T-helper 22 cell (primary cell): ENCODE data around the gene CCT8.
A peak's percentile ranks its signal among the peaks of the same experiment; 100 is the strongest.

Experiments
- DNase-seq: peaks from one replicate; pipeline ENCODE4 v3.0.0-alpha.2; 2020; ENCODE audit warnings: low read depth

CCT8 gene, protein sequence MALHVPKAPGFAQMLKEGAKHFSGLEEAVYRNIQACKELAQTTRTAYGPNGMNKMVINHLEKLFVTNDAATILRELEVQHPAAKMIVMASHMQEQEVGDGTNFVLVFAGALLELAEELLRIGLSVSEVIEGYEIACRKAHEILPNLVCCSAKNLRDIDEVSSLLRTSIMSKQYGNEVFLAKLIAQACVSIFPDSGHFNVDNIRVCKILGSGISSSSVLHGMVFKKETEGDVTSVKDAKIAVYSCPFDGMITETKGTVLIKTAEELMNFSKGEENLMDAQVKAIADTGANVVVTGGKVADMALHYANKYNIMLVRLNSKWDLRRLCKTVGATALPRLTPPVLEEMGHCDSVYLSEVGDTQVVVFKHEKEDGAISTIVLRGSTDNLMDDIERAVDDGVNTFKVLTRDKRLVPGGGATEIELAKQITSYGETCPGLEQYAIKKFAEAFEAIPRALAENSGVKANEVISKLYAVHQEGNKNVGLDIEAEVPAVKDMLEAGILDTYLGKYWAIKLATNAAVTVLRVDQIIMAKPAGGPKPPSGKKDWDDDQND

DNA sequence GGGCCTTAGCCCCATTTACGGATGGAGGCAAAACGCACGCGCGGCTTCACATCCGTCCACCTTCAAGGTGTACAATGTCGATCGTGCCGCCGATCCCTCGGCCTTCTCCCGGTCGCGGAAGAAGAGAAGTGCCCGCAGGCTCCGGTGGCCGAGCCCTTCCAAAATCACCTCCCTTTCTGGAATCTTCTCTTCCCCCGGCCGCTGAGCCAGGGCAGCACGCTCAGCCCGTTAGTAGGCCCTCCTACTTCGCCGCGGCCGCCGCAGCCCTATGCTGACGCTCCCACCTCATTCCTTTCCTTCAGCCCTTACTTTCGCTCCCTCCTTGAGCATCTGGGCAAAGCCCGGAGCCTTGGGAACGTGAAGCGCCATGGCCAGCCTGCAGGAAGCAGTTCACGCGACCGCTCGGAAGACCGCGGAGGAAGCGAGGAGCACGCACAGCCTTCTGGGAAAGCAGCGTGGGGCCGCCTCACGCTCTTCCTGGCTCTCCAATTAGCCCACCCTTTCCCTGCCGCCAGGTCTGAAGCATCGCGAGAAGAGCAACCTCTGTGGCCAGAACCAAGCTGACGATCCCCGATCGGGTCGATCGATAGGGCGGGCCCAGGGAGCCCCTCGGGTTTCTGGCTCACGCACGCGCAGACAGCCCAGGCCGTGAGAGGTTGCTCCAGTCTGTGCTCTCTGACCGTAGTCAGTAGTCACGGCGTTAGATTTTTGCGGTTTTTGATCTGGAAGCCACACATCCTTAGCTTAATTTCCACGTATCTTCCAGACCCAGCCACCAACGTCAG, at the start of gene CCT8:
Gene CCT8 (minus strand): TSS at position 427 of the 785 bp plus-strand sequence. CDS start 58 bp downstream, at position 369.
- DNase-seq, result peak; percentile 99

DNA sequence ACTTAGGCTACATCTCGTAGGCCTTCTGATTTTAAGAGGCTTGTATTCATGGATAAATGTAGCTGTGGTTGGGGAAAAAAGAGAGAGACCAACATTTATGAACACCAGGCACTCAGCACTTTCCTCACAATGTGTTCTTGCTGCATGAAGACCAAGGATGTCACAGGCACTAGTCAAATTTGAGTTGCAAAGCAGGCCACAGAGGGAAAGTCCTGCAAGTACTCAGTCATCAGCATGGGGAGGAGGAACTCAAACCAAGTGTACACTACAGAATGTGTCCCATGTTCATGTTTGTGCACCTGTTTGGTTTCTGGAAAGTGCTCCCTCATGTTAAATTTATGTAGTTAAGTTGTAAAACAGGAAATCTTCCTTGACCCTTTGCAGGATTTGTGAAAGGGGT, 48.3 kb upstream of the CCT8 start:
- no peak for DNase-seq

DNA sequence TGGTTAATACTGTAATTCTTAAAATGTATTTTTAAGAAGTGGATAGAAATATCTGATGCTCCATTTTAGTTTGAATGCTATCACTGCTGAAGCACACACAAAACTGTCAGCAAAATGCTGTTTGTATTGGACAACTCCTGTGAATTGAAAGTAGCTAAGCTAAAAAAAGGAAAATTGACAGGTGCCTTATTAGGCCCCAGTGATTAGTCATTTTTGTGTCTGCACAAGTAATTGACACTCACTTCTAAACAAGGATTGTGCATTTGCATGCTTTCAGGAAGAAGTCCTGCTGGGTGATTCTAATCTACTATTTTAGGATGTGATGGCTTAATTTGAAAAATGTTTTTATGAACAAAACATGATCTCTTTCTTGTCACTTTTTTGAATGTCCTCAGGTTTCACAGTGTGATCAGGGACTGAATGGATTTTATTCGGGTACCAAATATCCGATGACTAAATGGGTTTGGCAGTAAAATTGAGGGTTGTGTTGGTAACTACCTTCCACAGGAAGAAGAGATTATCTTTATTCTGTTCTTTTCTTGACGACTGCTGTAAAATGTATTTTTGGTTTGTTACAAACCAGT, 44.0 kb upstream of the CCT8 start:
- no peak for DNase-seq

DNA sequence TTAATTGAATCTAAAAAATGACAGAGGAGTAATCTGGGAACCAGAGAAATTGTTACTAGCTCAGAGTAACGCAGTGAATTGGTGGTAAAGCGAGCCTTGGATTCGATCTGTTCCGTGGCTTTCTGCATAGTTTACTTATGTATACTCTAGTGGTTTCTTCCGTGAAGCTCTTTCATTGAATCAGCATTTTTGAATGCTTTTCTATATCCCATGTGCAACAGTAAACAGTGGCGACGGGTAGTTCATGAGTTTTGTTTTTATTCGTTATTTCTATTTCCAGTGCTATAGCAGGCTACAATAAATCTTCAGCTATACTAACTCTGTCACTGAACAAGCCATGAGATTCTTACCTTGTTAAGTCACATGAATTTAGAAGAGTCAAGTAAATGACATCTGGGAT, 42.5 kb upstream of the CCT8 start:
- DNase-seq, result no peak

DNA sequence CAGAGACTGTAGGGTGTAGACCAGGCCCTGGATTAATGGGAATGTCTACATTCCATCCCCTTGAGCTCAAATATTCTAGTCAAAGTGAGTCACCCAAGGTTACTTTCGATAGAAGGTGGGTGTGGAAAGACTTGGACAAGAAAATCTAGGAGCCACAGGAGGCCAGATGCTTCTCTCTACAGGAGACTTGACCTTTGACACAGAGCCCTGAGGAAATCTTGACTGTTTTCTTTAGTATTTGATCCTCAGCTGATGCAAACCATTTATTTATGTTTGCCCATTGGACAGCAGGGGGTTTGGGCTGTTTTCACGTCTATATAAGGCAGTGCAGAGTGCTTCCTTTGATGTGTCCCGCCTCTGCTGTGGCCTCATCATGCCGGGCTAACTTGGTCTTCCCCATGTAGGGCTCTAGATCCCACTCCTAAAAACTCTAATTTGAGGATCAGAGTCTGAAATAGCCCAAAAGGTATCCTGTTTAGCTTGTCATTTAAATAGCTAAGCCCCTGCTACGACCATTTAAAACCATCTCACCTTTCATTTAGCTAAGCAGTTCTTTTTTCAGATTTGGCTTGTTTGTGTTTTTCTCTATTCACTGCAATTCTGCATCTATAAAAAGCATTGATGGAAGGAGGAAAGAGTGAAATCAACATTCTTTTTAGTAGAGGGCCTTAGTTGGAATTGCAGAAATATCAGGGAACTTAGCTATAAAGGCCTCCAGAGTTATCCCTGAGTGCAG, 41.5 kb upstream of the CCT8 start:
- DNase-seq, result no peak

DNA sequence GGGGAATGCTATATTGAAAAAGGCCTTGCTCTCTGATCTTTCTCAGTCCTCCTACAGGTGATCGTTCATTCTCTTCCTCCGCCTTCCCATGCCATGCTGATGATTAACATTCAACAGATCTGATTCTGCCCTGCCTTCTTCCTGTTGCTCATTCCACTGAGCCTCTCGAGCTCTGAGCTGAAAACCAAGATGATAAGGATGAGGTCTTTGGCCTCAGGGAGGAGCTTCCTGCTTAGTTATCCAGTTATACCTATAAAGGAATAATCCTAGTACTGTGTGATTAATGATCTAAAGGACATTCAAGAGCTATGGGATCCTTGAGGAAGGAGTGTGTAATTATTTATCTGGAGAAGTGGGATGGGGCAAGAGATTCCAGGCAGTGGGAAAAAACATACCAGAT, 31.8 kb upstream of the CCT8 start:
- DNase-seq, result no peak

DNA sequence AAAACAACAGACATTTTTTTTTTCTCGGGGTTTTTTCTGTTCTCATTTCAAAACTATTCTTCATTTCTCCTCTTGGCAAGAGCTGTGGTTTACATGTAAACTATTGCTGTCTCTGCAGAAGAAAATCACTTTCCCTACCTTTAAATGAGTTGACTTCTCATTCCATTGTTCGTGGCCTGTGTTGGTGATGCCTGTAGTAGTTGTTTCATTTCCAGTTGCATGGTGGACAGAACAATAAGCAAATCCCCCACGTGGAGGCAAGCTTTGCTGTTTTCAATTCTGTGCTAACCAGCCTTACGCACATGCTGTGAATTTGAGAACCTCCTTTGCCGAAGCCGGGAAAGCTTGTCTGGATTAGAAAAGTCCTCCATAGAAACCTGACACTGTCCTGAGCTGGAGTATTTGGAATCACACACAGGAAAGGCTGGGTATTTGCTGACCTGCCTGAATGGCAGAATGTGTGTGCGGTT, 30.8 kb upstream of the CCT8 start:
- DNase-seq, result no peak

DNA sequence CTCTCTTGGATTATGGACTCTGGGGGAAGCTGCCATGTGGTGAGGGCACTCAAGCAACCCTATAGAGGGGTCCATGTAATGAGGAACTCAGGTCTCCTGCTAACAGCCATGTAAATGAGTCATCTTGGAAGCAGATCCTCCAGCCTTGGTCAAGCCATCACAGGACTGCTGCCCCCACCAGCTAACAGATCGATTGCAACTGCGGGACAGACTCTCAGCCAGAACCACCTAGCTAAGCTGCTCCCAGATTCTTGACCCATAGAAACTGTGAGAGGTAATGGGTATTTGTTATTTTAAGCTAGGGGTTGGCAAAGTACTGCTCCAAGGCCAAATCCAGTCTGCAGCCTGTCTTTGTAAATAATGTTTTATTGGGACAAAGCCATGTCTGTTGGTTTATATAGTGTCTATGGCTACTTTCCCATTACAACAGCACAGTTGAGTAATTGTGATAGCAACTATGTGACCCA, 29.4 kb upstream of the CCT8 start:
- no peak for DNase-seq

DNA sequence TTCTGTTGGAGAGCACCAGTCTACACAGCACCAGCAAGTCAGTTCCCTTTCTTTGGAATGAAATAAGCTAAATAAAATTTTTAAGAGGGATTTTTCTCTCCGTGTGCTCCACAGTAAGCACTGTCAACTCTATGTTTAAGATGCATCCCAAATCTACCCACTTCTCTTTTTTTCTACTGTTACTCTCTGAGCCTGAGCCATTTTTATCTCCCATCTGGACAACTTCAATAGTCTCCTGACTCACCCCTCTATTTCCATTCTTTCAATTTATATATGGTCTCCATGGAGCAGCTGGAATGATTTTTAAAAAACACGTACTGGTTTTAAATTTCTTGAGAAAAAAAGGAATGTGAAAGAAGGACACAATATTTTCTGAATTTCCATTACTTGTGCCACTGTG, 24.7 kb upstream of the CCT8 start:
- no peak for DNase-seq

DNA sequence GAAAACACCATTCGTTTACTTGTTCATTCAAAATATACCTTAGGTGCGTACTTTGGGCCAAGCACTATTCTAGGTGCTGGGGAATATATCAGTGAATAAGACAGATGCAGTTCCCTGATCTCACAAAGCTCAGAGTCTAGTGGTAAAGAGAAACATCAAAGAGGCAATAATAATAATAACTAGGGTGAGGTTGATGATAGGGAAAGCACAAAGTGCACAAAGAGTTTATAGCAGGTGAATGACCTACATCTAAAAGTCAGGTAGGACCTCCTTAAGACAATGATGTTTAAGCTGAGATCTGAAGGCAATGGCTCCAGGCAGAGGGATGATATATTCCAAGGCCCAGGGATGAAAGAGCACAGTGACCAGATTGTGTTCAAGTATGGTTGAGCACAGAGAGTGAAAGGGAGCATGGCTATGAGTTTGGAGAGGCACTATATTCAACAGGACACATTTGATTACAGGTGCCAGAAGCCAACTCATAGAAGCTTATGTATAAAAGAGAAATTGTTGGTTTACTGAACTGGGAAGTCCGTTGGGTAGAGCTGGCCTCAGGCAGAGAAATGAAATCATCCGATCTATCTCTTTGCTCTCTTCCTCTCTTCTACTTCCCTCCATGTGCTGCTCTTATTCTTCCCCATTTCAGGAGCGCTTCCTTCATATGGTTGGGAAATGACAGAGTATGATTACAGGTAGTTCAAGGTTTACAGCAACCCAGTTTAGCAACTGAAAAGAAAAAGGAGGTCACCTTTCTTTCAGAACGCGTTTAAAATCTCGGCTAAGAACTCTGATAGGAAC, 23.0 kb upstream of the CCT8 start:
- DNase-seq, result no peak

DNA sequence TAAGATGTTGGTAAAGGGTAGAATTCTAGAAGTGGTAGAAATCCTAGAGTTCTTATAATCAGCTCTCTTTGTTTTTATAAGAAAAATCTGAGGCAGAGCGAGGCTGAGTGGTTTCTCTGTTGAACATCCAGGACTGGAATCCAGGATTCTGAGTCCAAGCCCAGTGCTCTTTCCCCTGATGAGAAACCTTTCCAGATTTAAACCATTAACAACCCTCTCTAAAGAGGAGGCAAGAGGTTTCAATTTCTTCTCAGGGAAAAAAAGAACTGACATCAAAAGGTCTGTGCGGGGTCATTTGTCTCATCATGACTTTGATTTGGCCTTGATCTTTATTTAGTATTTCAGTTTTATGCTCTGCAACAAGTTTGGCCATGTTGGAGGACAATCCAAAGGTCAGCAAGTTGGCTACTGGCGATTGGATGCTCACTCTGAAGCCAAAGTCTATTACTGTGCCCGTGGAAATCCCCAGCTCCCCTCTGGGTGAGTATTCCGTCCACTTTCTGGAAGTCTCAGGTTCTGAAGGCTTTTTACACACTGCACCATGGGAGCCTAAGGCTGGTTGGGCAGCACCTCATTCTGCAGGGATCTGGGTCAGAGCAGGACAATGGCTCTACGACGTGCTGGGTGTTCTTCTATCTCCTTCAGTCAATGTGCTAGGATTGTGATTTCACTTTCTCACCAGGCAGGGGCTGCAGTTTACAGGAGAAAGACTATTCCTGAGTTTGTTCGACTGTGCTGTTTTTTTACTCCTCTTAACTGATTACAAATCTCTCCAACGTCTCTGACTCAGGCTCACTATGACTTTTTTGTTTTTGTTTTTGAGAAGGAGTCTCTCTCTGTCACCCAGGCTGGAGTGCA, 18.9 kb upstream of the CCT8 start:
- DNase-seq, result no peak

DNA sequence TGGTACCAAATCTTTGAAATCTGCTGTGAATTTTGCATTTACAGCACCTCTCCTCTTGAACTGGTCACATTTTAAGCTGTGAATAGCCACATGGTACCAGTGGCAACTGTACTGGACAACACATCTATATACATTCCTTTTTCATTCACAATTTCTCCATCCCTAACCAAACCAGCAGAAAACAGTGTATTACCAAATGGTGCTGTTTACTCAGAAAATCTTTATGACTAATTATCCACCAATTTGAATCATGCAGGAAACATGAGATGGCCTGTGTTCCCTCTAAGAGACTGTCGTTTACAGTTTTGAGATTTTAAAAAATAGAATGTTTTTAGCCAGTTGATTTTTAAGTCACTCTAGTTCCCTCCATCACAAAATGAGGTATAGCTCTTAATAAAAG, 17.6 kb upstream of the CCT8 start:
- DNase-seq, result no peak

DNA sequence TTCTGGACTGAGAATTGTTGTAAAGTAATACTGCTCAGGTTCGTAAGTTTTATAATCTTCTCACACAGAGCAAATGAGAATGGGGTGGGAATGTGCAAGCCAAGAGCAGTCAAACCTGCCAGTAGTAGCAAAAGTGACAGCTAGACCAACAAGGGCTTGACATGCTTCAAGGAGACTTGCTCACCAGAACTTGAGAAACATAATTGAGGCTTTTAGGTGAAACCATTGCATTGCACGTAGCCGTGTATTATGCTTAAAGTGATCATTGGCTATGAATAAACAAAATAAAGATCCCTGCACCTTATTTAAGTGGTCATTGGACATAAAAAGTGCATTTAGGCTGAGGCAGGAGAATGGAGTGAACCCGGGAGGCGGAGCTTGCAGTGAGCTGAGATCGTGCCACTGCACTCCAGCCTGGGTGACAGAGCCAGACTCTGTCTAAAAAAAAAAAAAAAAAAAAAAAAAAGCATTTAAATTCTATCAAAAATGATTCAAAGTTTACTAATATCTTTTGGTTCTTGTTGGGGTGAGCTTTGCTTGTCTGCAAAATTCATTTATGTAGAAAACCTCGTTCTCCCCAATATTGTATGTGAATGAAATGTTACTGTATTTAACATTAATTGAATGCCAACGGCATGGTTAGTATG, 11.8 kb upstream of the CCT8 start:
- DNase-seq, result no peak

DNA sequence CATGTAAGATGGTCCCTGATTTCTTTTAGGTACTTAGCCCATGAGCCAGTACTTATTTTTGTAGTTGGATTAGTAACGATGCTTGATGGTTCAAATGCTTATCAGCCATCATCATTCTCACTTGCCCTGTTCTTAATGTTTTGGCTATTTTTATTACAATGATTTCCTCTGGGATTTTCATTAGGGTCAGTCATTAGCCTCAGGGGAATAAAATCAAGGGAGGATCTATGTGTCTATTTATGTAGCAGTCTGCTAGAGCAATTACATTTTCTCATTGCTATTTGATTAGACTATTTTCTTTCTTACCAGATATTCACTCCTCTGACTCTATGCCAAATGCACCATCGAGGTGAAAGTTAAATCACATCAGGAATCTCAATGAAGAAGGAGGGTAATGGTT, 10.9 kb upstream of the CCT8 start:
- no peak for DNase-seq

DNA sequence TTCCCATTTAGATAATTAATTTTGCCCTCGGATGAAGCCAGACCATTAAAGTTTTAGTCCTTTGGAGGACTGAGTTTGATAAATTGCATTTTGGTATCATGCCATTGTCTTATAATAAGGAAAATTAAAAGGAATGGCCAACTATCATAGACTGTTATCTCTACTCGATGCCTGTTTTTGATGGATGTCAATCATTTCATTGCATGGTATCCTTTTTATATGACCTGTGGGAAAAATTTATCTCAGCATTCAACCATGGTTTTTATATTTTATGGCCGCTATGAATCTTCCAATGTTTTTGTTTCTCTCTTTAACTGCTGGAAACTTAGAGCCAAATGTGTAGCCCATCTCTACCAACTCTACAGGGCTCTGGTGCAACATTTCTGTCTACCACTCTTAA, 9.9 kb upstream of the CCT8 start:
- DNase-seq, result no peak

DNA sequence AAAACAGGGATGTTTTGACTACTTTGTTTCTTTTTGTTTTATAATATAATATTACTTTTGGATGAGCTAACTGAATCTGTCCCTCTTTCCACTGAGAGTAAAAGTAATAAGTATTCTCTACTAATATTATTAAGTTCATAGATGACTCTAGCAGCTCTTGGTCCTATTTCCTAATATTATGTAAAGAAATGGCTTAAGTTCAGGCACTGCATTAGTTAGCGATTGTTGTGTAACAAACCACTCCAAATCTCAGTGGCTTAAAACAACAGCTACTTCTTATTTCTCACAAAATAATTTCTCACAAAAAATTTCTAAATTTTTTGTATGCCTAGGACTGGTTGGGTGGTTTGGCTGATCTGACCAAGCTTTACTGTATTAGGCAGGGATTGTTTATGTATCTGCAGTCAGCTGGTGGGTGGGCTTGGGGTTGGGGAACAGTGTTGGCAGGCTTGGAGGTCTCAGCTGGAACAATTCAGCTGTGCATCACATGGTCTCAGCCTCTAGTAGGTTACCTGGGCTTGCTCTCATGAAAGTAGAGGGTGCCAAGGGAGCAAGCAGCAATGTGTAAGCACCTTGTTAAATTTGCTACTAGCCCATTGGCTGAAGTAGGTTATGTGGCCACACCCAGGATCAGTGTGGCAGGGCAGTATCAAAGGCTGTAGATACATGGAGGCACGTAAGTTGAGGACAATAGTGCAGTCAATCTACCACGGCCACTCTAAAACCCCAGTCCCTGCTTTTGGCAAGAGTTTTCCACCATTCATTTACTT, 8.8 kb upstream of the CCT8 start:
- DNase-seq, result no peak

DNA sequence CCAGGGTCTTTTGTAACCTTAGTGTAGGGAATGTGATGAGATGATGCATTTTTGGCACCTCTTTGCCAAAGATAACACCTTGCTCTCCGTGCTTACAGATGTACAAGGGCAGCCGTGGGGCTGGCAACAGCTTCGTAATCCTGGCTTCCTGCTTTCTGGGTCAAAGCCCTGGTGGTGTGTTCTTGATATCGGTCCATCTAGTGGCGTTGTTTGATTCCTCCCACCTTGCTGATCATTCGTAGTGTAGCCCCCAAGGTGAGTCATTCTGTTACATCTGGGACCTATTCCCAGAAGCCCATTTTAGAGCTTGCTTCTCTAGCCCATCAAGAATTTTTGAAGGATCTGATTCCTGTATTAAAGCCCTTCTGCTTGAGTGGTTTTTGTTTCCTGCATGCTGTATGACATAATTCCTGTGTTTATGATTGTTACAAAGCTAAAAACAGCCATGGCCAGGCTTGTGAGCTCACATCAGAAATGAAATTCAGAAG, 7.0 kb upstream of the CCT8 start:
- DNase-seq, result no peak
